ENCODE results near the gene GBGT1.

GRCh38 chr9:133137451-133138231, 26.1 kb downstream of the GBGT1 start:
- TF ChIP-seq POLR2AphosphoS5 (IDR thresholded peaks at IDR 0.05; ENCODE audit: low read depth, low read length) (no peak), SPI1 (IDR thresholded peaks at IDR 0.05; ENCODE audit: low read depth, low read length) (no peak), TAF1 (IDR thresholded peaks at IDR 0.05; ENCODE audit: low read depth, low read length) (no peak), POLR2A (IDR thresholded peaks at IDR 0.05; ENCODE audit: low read depth, low read length) (no peak), PAX5 (IDR thresholded peaks at IDR 0.05; ENCODE audit: insufficient read depth, low read length, severe bottlenecking) (no peak)

All from GM12891 (cell line).